Measurements from ENCODE around the gene NCKAP5. TPM values are rescaled to one million over a fixed set of nuclear protein-coding genes. Genes with fewer than 3 reads are reported as not detected.

The NCKAP5 gene
- total RNA-seq, 2 donors from 2014 or later = 2.0 to 7.1 TPM

GRCh38 chr2:133146893-133147292 lies 421.4 kb downstream of the NCKAP5 start:
- TF ChIP-seq POLR2AphosphoS5 (IDR thresholded peaks at IDR 0.05) (no peak), CTCF (IDR thresholded peaks at IDR 0.05) (no peak), POLR2A (IDR thresholded peaks at IDR 0.05) (no peak)
- DNase-seq (ENCODE audit: low spot score) = no peak
- Histone ChIP-seq H3K4me3 (no peak overlapping the region), H3K9me3 (no peaks in the 10 kb centered on the region), H3K4me1 (replicated peaks) (no peaks in the 10 kb centered on the region), H3K27me3 (replicated peaks; ENCODE audit: insufficient read depth) (no peaks in the 10 kb centered on the region), H3K36me3 (no peaks in the 10 kb centered on the region), H3K27ac (no peak overlapping the region)
- intact Hi-C loops (cut with DNase I) = no loop called here
- WGBS = 44% methylated on average over 1 of the region's 1 CpG

GRCh38 chr2:133143645-133144044 lies 424.6 kb downstream of the NCKAP5 start:
- no peaks in the 10 kb centered on the region for H3K36me3 ChIP-seq
- no peak overlapping the region for H3K4me3 ChIP-seq
- H3K4me1 ChIP-seq (replicated peaks) = no peaks in the 10 kb centered on the region
- TF ChIP-seq POLR2A (IDR thresholded peaks at IDR 0.05) (no peak), POLR2AphosphoS5 (IDR thresholded peaks at IDR 0.05) (no peak), CTCF (IDR thresholded peaks at IDR 0.05) (no peak)
- 63% methylated on average over 1 of the region's 1 CpG for WGBS
- no peak overlapping the region for H3K27ac ChIP-seq
- H3K27me3 ChIP-seq (replicated peaks; ENCODE audit: insufficient read depth) = no peaks in the 10 kb centered on the region
- no peak for DNase-seq (ENCODE audit: low spot score)
- intact Hi-C loops (cut with DNase I) = no loop called here
- no peaks in the 10 kb centered on the region for H3K9me3 ChIP-seq

- no peak overlapping the region for H3K27ac ChIP-seq
- no peak for TF ChIP-seq POLR2A (IDR thresholded peaks at IDR 0.05)
- TF ChIP-seq POLR2AphosphoS5 (IDR thresholded peaks at IDR 0.05) = no peak
- TF ChIP-seq CTCF (IDR thresholded peaks at IDR 0.05) = no peak
These were observed 426.2 kb downstream of the NCKAP5 start for GRCh38 chr2:133142087-133142486.

GRCh38 chr2:133140620-133141019 lies 427.6 kb downstream of the NCKAP5 start:
- intact Hi-C loops (cut with DNase I) = no loop called here
- Histone ChIP-seq H3K27ac (no peak overlapping the region), H3K4me1 (replicated peaks) (no peaks in the 10 kb centered on the region), H3K27me3 (replicated peaks; ENCODE audit: insufficient read depth) (no peaks in the 10 kb centered on the region), H3K9me3 (no peaks in the 10 kb centered on the region), H3K36me3 (no peaks in the 10 kb centered on the region), H3K4me3 (no peak overlapping the region)
- WGBS = 100% methylated on average over 1 of the region's 1 CpG
- TF ChIP-seq POLR2A (IDR thresholded peaks at IDR 0.05) (no peak), POLR2AphosphoS5 (IDR thresholded peaks at IDR 0.05) (no peak), CTCF (IDR thresholded peaks at IDR 0.05) (no peak)
- no peak for DNase-seq (ENCODE audit: low spot score)

More at GRCh38 chr2:133142087-133142486, 426.2 kb downstream of the NCKAP5 start:
- Histone ChIP-seq H3K4me1 (replicated peaks) (no peaks in the 10 kb centered on the region), H3K36me3 (no peaks in the 10 kb centered on the region), H3K9me3 (no peaks in the 10 kb centered on the region), H3K4me3 (no peak overlapping the region), H3K27me3 (replicated peaks; ENCODE audit: insufficient read depth) (no peaks in the 10 kb centered on the region)
- intact Hi-C loops (cut with DNase I) = no loop called here
- no peak for DNase-seq (ENCODE audit: low spot score)
- 95% methylated on average over 3 of the region's 3 CpGs for WGBS

- TF ChIP-seq POLR2A (IDR thresholded peaks at IDR 0.05) (no peak), CTCF (IDR thresholded peaks at IDR 0.05) (no peak), POLR2AphosphoS5 (IDR thresholded peaks at IDR 0.05) (no peak)
- intact Hi-C loops (cut with DNase I) = no loop called here
- H3K9me3 ChIP-seq = no peaks in the 10 kb centered on the region
- no peak for DNase-seq (ENCODE audit: low spot score)
- no peaks in the 10 kb centered on the region for H3K27me3 ChIP-seq (replicated peaks; ENCODE audit: insufficient read depth)
- no peak overlapping the region for H3K27ac ChIP-seq
- no peak overlapping the region for H3K4me3 ChIP-seq
- no peaks in the 10 kb centered on the region for H3K4me1 ChIP-seq (replicated peaks)
- WGBS = 69% methylated on average over 4 of the region's 4 CpGs
- H3K36me3 ChIP-seq = no peaks in the 10 kb centered on the region
These were observed 428.3 kb downstream of the NCKAP5 start for GRCh38 chr2:133139847-133140533.

All from prostate gland (tissue), 2 donors.